ENCODE data around the gene NFYA. TPM values are rescaled to one million over a fixed set of nuclear protein-coding genes. Genes with fewer than 3 reads are reported as not detected.

The NFYA gene
- total and polyA plus RNA-seq, 9 donors = 7.6 to 33.3 (median 20.7) TPM

DNA sequence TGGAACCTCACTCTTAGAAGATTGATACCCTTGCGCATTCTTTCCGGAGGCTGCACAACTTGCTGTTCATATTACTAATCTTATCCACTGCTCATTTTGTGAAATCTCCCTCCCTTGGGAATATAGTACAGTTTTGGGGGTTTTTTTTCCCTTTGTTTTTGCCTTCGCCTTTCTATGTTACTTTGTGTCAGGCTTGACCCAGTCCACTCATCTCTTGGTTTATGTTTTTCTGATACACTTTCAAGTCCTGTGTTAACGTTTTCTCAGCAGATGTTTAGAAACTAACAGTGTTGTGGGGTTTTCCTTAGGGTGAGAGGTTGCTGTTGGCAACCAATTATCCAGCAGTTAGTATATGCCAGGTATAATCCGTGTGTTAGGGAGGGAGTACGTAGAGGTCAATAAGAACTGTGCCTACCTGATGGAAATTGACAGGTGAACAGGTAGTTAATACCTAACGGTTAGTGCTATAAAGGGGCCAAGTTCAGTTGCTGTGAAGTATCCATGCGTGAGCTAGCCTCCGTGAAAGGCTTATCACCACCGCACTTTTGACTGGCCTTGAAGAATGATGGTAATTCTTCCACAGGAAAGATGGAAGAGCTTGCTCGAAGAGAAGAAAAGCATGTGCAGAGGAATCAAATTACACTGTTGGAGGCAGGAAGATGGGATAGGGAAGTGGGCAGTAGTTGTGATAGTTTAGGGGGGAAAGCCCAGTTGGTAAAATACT lies 1.4 kb downstream of the NFYA start:
- Histone ChIP-seq H3K36me3 (no peaks in the 10 kb centered on the region), H3K4me3 (peak overlapping the region; percentile 86), H3K9me3 (no peaks in the 10 kb centered on the region), H3K27ac (peak overlapping the region; percentile 92 to 99), H3K27me3 (no peaks in the 10 kb centered on the region), H3K4me1 (ENCODE audit: insufficient read depth) (peaks cover 5% of the 10 kb centered on the region)
- 1 to 3% (median 3%) methylated on average over 11 of the region's 11 CpGs for WGBS, 3 donors
- TF ChIP-seq, protein P1, sequence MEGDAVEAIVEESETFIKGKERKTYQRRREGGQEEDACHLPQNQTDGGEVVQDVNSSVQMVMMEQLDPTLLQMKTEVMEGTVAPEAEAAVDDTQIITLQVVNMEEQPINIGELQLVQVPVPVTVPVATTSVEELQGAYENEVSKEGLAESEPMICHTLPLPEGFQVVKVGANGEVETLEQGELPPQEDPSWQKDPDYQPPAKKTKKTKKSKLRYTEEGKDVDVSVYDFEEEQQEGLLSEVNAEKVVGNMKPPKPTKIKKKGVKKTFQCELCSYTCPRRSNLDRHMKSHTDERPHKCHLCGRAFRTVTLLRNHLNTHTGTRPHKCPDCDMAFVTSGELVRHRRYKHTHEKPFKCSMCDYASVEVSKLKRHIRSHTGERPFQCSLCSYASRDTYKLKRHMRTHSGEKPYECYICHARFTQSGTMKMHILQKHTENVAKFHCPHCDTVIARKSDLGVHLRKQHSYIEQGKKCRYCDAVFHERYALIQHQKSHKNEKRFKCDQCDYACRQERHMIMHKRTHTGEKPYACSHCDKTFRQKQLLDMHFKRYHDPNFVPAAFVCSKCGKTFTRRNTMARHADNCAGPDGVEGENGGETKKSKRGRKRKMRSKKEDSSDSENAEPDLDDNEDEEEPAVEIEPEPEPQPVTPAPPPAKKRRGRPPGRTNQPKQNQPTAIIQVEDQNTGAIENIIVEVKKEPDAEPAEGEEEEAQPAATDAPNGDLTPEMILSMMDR (IDR thresholded peaks at IDR 0.05) = no peak
- TF ChIP-seq POLR2A (IDR thresholded peaks at IDR 0.05) (no peak), EP300 (IDR thresholded peaks at IDR 0.05) (no peak)
- DNase-seq = no peak
- intact Hi-C loops (cut with DNase I) = no loop called here

DNA sequence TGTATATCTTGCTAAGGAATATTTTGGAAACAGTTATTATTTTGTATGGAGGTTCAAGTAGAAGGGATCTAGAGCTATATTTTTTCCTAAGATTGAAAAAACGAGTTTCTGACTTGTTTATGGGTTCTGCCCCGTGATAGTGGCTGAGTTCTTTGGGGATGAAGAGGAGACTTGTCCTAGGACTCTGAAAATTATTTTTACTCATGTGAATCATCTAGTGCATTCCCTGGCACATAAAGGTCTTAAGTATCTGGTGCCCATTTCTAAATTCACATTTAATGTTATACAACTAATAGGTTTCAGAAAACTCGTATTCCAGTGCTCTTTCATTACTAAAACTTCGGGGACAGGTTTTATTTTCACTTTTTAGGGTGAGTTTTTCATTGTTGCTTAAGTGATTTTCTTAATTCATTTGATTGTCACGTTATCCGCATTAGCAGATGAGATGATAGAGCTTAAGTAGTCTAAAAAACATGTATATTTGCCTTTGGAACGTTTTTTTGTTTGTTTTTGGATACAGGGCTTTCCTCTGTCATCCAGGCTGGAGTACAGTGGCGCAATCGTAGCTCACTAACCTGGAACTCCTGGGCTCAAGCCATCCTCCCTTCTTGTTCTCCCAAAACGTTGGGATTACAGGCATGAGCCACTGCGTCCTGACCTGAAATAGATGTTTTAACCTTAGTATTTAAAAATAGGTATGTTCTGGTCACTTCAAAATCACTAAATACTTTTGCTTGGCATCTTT lies 2.1 kb downstream of the NFYA start:
- H3K4me3 ChIP-seq = peak overlapping the region; percentile 6
- peak overlapping the region in 1 of 2 donors; percentile 99 for H3K27ac ChIP-seq
- H3K27me3 ChIP-seq = no peaks in the 10 kb centered on the region
- H3K4me1 ChIP-seq (ENCODE audit: insufficient read depth) = peaks cover 5% of the 10 kb centered on the region
- intact Hi-C loops (cut with DNase I) = no loop called here
- H3K36me3 ChIP-seq = no peaks in the 10 kb centered on the region
- DNase-seq = peak in 2 of 5 donors; percentile 28 to 41
- 37 to 41% (median 37%) methylated on average over 11 of the region's 11 CpGs for WGBS, 3 donors
- no peaks in the 10 kb centered on the region for H3K9me3 ChIP-seq
- no peak for TF ChIP-seq POLR2A (IDR thresholded peaks at IDR 0.05)
- no peak for TF ChIP-seq EP300 (IDR thresholded peaks at IDR 0.05)
- TF ChIP-seq, protein P1 (IDR thresholded peaks at IDR 0.05) = no peak

DNA sequence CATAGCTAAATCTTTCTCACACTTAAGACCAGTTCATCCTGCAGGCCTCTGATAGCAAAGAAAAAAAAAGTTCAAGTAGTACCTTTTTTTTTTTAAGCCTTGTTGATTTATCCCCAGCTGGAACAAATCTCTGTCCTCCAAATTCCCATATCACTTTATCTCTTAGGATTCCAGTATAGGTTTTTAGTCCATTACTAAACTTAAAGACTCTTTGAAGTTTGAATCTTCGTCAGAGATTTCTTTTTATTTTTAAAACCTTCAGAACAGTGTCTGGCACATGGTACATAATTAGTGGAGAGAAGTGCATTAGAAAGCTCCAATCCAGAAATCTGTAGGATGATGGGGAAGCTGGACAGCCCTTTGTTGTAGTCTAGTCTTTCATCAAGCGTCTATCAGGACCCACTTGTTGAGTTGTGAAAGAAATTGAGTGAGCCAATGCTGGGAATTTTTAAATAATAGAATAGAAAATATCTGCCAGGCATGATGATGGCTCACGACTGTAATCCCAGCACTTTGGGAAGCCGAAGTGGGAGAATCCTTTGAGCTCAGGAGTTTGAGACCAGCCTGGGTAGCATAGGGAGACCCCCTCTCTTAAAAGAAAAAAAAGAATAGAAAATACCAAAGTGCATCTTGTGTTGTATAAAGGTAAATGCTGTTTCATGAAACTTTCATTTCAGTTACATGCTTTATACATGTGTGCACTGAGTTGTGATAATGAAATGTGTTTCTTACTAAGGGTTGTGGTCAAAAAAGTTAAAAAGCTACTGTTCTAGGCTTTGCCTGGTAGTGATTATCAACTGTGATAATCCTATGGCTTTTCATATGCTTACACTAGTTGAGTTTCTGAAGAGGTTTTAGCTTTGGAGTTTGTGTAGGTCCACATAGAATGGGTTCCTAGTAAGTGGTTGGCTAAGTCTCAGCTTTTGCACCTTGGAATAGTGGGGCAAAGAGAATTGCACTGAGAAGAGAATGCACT lies 3.2 kb downstream of the NFYA start:
- Histone ChIP-seq H3K36me3 (no peaks in the 10 kb centered on the region), H3K9me3 (no peaks in the 10 kb centered on the region), H3K27me3 (no peaks in the 10 kb centered on the region), H3K27ac (no peak overlapping the region), H3K4me1 (ENCODE audit: insufficient read depth) (peaks cover 5% of the 10 kb centered on the region), H3K4me3 (no peak overlapping the region)
- intact Hi-C loops (cut with DNase I) = no loop called here
- no peak for DNase-seq
- 69 to 79% (median 77%) methylated on average over 4 of the region's 4 CpGs for WGBS, 3 donors
- TF ChIP-seq, protein P1 (IDR thresholded peaks at IDR 0.05) = no peak
- TF ChIP-seq EP300 (IDR thresholded peaks at IDR 0.05) = no peak
- TF ChIP-seq POLR2A (IDR thresholded peaks at IDR 0.05) = no peak

- no peak for DNase-seq
- TF ChIP-seq POLR2A (IDR thresholded peaks at IDR 0.05) (no peak), EP300 (IDR thresholded peaks at IDR 0.05) (no peak)
- TF ChIP-seq, protein P1 (IDR thresholded peaks at IDR 0.05) = no peak
- WGBS, 3 donors = 88 to 90% (median 90%) methylated on average over 2 of the region's 2 CpGs
- intact Hi-C loops (cut with DNase I) = no loop called here
- H3K4me1 ChIP-seq (ENCODE audit: insufficient read depth) = peaks cover 5% of the 10 kb centered on the region
- H3K27me3 ChIP-seq = no peaks in the 10 kb centered on the region
- H3K9me3 ChIP-seq = no peaks in the 10 kb centered on the region
- no peaks in the 10 kb centered on the region for H3K36me3 ChIP-seq
- H3K4me3 ChIP-seq = no peak overlapping the region
- H3K27ac ChIP-seq = no peak overlapping the region
Observed at GRCh38 chr6:41077536-41077935, 4.8 kb downstream of the NFYA start.

Measured in ovary (tissue), 9 donors.